ENCODE data around the gene ZNF280D. TPM values are rescaled to one million over a fixed set of nuclear protein-coding genes. Genes with fewer than 3 reads are reported as not detected.

The ZNF280D gene
- polyA plus RNA-seq, 1 donor from 2014 or later, result 35.4 TPM

DNA sequence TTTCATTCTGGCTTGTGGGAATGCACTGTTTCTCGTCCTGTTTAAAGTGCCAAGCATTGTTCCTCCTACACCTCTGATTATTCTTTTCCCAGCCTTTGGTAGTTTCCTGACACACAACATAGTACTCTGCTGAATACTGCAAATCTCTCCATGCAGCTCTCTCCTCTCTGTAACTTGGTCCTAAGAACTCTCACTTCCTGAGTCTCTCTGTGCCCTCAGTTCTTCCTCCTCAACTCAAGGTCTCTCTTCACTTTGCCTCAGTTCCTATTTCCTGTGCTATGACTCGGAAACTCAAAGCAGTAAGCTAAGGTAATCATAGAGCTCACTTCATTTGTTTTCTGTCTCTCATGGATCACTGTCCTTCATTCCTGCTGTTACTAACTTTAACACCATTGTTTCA, 113.4 kb downstream of the ZNF280D start:
- H3K27ac ChIP-seq (ENCODE audit: low read length), result no peak overlapping the region
- TF ChIP-seq POLR2AphosphoS5 (IDR thresholded peaks at IDR 0.05) (no peak), MXI1 (conservative IDR thresholded peaks at IDR 0.05; ENCODE audit: poor library complexity, severe bottlenecking) (no peak), CTCF (IDR thresholded peaks at IDR 0.05; ENCODE audit: poor library complexity, severe bottlenecking) (no peak), EZH2 (IDR thresholded peaks at IDR 0.05; ENCODE audit: borderline replicate concordance, insufficient read depth, low read length, poor library complexity, severe bottlenecking) (no peak), EP300 (conservative IDR thresholded peaks at IDR 0.05; ENCODE audit: poor library complexity, severe bottlenecking) (no peak), RAD21 (conservative IDR thresholded peaks at IDR 0.05) (no peak), SMC3 (conservative IDR thresholded peaks at IDR 0.05; ENCODE audit: poor library complexity) (no peak), REST (IDR thresholded peaks at IDR 0.05; ENCODE audit: borderline replicate concordance) (no peak), TAF1 (IDR thresholded peaks at IDR 0.05; ENCODE audit: low read depth) (no peak)
- no peak overlapping the region for H3K9ac ChIP-seq (ENCODE audit: low read length)
- no peaks in the 10 kb centered on the region for H3K9me2 ChIP-seq (ENCODE audit: insufficient read depth, low read length)
- H3F3A ChIP-seq (ENCODE audit: insufficient read depth, low read length, poor library complexity, severe bottlenecking), result no peaks in the 10 kb centered on the region
- H2AFZ ChIP-seq (ENCODE audit: low read depth, low read length), result no peak overlapping the region
- no peak overlapping the region for H3K4me3 ChIP-seq (ENCODE audit: low read length)
- H3K79me2 ChIP-seq (replicated peaks; ENCODE audit: insufficient read depth, low read length), result no peaks in the 10 kb centered on the region
- no peaks in the 10 kb centered on the region for H4K20me1 ChIP-seq (ENCODE audit: insufficient read depth)
- no peaks in the 10 kb centered on the region for H3K9me3 ChIP-seq (ENCODE audit: low read length)
- H3K36me3 ChIP-seq (ENCODE audit: insufficient read depth, low read length), result no peaks in the 10 kb centered on the region
- no peaks in the 10 kb centered on the region for H3K27me3 ChIP-seq (ENCODE audit: insufficient read depth, low read depth, low read length)
- H3K4me2 ChIP-seq (ENCODE audit: low read length), result no peak overlapping the region

- Histone ChIP-seq H3K9me2 (ENCODE audit: insufficient read depth, low read length) (no peaks in the 10 kb centered on the region), H3K9me3 (ENCODE audit: low read length) (no peaks in the 10 kb centered on the region), H3K27me3 (ENCODE audit: insufficient read depth, low read depth, low read length) (no peaks in the 10 kb centered on the region), H3K27ac (ENCODE audit: low read length) (no peak overlapping the region), H3F3A (ENCODE audit: insufficient read depth, low read length, poor library complexity, severe bottlenecking) (no peaks in the 10 kb centered on the region), H3K4me3 (ENCODE audit: low read length) (no peak overlapping the region), H2AFZ (ENCODE audit: low read depth, low read length) (no peak overlapping the region), H3K79me2 (replicated peaks; ENCODE audit: insufficient read depth, low read length) (no peaks in the 10 kb centered on the region), H3K4me2 (ENCODE audit: low read length) (no peak overlapping the region), H3K9ac (ENCODE audit: low read length) (no peak overlapping the region), H3K36me3 (ENCODE audit: insufficient read depth, low read length) (no peaks in the 10 kb centered on the region), H4K20me1 (ENCODE audit: insufficient read depth) (no peaks in the 10 kb centered on the region)
- TF ChIP-seq MXI1 (conservative IDR thresholded peaks at IDR 0.05; ENCODE audit: poor library complexity, severe bottlenecking), result no peak
- TF ChIP-seq RAD21 (conservative IDR thresholded peaks at IDR 0.05), result no peak
- TF ChIP-seq EZH2 (IDR thresholded peaks at IDR 0.05; ENCODE audit: borderline replicate concordance, insufficient read depth, low read length, poor library complexity, severe bottlenecking), result no peak
- no peak for TF ChIP-seq REST (IDR thresholded peaks at IDR 0.05; ENCODE audit: borderline replicate concordance)
- no peak for TF ChIP-seq TAF1 (IDR thresholded peaks at IDR 0.05; ENCODE audit: low read depth)
- TF ChIP-seq CTCF (IDR thresholded peaks at IDR 0.05; ENCODE audit: poor library complexity, severe bottlenecking), result no peak
- TF ChIP-seq SMC3 (conservative IDR thresholded peaks at IDR 0.05; ENCODE audit: poor library complexity), result no peak
- TF ChIP-seq POLR2AphosphoS5 (IDR thresholded peaks at IDR 0.05), result no peak
- TF ChIP-seq EP300 (conservative IDR thresholded peaks at IDR 0.05; ENCODE audit: poor library complexity, severe bottlenecking), result no peak
Observed at GRCh38 chr15:56617628-56618027, 115.7 kb downstream of the ZNF280D start.
